Ishikawa (cell line): ENCODE measurements around the gene AGPAT3.

Experiments used
- EP300 ChIP-seq: IDR thresholded peaks from 2 replicates; pipeline ENCODE4 v1.6.1; 2012; ENCODE audit warnings: borderline replicate concordance
- RAD21 ChIP-seq: IDR thresholded peaks from 2 replicates; pipeline ENCODE4 v1.6.1; 2012; ENCODE audit warnings: low read depth
- TEAD4 ChIP-seq: IDR thresholded peaks from 2 replicates; pipeline ENCODE4 v1.6.1; 2012
- TF ChIP-seq, protein P1 (sequence below): IDR thresholded peaks from 2 replicates; pipeline ENCODE4 v1.6.1; 2012

DNA sequence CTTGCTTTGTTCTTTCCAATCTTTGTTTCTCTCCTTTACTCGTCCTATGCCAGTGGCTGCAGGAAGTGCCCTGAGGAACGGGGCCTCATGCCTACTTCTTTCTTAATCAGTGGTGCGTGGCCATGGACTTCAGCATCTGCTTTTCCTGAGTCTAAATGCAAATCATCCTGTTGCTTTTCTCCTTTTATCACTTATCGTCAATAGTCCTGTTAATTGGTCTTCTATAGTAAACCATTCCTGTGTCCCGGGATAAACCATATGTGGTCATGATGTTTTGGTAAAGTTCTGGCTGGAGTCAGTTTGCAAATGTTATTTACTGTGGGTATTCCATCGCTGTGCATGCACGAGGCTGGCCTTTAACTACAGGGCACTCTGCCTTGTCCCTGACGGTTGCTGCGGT, 47.5 kb downstream of the AGPAT3 start:
- TF ChIP-seq, protein P1, sequence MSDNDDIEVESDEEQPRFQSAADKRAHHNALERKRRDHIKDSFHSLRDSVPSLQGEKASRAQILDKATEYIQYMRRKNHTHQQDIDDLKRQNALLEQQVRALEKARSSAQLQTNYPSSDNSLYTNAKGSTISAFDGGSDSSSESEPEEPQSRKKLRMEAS = no peak
- TF ChIP-seq RAD21 = no peak
- TF ChIP-seq EP300 = no peak
- TF ChIP-seq TEAD4 = no peak
